SIG-M5 treated with dmso at 0.1 percent for 504 hours (cell line): Measurements from ENCODE around the gene KCTD7.
A peak's percentile ranks its signal among the peaks of the same experiment; 100 is the strongest.
"Not testable (repeated sequence)": the region's sequence is repeated elsewhere in the genome, so short reads cannot be mapped to it uniquely, and the experiment has no call there.

Experiments
- DNase-seq: peaks from one replicate; lab custom pipeline; 2025; ENCODE audit not compliant: unreplicated experiment; lab: John Stamatoyannopoulos, UW

KCTD7 gene

DNA sequence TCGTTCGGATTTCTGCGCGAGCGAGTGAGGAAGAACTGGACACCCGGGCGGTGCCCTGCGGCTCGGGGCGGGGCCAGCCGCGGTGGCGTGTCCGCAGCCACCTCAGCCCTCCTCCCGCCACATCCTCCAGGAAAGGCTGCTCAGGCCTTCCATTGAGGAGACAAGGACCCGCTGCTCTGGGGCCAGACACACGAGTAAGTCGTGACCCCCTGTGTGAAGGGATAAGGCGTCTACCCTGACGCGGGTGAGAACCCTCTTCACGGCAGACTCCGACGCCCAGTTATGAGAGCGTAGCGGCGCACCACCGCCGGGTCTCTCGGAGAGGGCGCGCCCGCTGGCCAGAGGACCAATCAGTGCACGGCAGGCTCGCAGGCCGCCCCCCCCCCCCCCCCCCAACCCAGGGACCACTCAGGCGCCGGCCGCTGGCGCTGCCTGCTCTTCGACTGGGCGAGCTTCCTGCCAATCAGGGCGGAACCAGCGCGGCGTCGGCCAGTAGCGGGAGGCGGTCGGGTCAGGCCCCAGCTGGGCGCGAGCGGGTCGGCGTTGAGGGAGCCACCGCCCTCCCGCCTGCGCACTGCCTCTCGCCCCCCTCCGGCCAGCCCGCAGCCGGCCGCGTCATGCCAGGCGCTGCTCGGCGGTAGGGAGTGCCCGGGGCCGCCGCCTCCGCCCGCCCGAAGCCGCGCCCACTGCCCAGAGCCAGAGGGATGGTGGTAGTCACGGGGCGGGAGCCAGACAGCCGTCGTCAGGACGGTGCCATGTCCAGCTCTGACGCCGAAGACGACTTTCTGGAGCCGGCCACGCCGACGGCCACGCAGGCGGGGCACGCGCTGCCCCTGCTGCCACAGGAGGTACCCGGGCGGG lies at the start of gene KCTD7:
KCTD7 (plus strand) TSS at position 521 of the 861 bp plus-strand sequence; CDS start at position 705, 184 bp downstream.
- peak; percentile 90 for DNase-seq

GRCh38 chr7:66580380-66580779 lies 48.3 kb upstream of the KCTD7 start:
- not testable (repeated sequence) for DNase-seq

- DNase-seq: not testable (repeated sequence)
These were observed 45.7 kb upstream of the KCTD7 start for GRCh38 chr7:66582816-66583489.

- DNase-seq: no peak
These were observed 45.1 kb upstream of the KCTD7 start for GRCh38 chr7:66583490-66584110.

DNA sequence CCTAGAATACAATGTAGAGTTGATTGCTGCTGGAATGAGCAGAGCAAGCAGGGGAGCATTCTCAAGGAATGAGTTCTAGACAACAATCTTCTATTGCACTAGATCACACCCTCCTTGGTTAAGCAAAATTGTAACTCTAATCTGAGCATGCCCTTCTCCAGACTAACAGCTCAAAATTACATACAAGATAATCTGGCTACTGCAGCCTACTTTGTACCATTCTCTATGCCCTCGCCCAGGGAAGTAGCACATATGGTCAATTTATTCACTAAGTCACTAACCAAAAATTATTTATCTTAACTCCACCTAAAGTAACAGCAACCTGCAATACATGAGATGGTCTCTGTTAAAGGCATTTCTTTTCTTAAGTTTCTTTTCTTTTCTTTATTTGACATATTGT lies 42.5 kb upstream of the KCTD7 start:
- no peak for DNase-seq

GRCh38 chr7:66588226-66588625 lies 40.5 kb upstream of the KCTD7 start:
- not testable (repeated sequence) for DNase-seq

GRCh38 chr7:66588856-66589570 lies 39.7 kb upstream of the KCTD7 start:
- DNase-seq: not testable (repeated sequence)

GRCh38 chr7:66590302-66591057 lies 38.2 kb upstream of the KCTD7 start:
- not testable (repeated sequence) for DNase-seq

GRCh38 chr7:66591058-66591798 lies 37.5 kb upstream of the KCTD7 start:
- not testable (repeated sequence) for DNase-seq

GRCh38 chr7:66591799-66592596 lies 36.7 kb upstream of the KCTD7 start:
- DNase-seq: peak; percentile 86

DNA sequence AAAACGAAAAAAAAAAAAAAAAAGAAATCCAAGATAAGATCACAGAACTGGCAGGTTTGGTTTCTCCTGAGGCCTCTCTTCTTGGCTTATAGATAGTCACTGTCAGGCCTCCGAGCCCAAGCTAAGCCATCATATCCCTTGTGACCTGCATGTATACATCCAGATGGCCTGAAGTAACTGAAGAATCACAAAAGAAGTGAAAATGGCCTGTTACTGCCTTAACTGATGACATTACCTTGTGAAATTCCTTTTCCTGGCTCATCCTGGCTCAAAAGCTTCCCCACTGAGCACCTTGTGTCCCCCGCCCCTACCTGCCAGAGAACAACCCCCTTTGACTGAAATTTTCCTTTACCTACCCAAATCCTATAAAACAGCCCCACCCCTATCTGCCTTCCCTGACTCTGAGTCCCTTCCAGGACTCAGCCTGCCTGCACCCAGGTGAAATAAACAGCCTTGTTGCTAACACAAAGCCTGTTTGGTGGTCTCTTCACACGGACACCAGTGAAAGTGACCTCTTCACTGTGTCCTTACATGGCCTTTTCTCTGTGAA lies 36.0 kb upstream of the KCTD7 start:
- not testable (repeated sequence) for DNase-seq

GRCh38 chr7:66594082-66594481 lies 34.6 kb upstream of the KCTD7 start:
- not testable (repeated sequence) for DNase-seq

DNA sequence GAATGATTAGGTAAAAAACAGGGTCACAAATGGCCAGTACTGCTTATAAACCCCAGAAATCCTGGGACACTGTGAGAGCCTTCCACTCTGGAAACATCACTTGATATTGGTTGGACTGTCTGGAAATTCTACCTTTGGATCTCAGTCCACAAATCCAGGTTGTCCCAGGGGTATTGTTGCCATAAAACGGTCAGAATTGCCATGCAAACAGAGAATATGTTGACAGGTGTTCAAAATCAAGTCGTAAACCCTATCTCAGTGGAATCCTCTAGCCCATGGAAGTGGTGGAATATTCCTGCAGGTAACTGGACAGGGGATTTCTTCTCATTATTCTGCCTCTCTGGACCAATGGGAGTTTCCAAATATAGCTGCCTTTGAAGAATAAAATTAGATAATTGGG lies 31.2 kb upstream of the KCTD7 start:
- DNase-seq: no peak

- no peak for DNase-seq
These were observed 26.5 kb upstream of the KCTD7 start for GRCh38 chr7:66602159-66602558.

- DNase-seq: no peak
These were observed 24.5 kb upstream of the KCTD7 start for GRCh38 chr7:66604198-66604597.

DNA sequence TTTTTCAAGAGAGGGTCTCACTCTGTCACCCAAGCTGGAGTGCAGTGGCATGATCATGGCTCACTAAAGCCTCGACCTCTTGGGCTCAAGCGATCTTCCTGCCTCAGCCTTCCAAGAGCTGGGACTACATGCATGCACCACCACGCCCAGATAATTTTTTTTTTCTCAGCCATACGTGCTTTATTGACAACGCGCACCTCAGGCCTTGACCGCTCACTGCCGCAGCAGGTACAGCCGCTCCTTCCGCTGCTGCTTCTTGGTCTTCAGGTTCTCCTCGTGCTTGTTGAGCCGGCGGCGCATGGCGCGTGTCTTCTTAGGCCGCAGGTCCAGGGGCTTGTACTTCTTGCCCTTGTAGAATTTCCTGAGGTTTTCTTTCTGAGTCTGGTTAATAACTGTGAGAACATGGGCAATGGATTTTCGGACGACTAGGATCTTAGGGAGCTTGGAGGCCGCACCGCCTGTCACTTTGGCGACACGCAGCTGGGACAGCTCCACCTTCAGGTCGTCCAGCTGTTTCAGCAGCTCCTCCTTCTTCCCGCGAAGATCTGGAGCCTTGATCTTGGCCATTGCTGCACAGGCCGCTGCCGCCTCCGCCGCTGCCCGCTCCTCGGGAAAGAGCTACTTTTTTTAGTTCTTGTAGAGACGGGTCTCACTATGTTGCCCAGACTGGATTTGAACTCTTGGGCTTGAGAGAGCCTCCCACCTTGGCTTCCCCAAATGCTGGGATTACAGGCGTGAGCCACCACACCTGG lies 22.0 kb upstream of the KCTD7 start:
- DNase-seq: not testable (repeated sequence)

DNA sequence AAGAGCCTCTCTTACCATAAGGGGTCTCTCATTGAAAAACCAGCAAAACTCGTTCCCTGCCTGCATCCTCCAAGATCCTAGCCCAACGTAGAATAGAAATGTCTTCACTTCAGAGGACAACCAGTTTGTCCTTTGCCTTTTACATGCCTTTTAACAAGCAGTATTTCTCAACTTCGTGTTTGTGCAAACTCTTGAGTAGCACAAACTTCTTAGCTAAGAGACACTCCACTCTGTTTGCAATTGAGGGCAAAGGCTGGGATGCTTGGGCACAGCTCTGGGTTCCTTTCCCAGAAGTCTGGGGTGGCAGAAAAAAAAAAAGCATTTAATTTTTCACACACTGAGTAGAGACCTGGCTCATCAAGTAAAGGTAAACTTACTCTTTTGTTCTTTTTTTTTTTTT lies 19.5 kb upstream of the KCTD7 start:
- DNase-seq: peak; percentile 26

DNA sequence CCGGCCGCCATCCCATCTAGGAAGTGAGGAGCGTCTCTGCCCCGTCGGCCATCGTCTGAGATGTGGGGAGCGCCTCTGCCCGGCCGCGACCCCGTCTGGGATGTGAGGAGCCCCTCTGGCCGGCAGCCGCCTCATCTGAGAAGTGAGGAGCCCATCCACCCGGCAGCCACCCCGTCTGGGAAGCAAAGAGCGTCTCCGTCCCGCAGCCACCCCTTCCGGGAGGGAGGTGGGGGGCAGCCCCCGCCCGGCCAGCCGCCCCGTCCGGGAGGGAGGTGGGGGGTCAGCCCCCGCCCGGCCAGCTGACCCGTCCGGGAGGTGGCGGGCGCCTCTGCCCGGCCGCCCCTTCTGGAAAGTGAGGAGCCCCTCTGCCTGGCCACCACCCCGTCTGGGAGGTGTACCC lies 14.1 kb upstream of the KCTD7 start:
- not testable (repeated sequence) for DNase-seq
